PC-3 (cell line): Measurements from ENCODE around the gene CHRM5. TPM values are rescaled to one million over a fixed set of nuclear protein-coding genes. Genes with fewer than 3 reads are reported as not detected.

ENCODE experiments used
- ATAC-seq: fragments of 200-7000 bp; cut with Tn5 transposase; 2 replicates; pipeline ENCODE4 v1.9.1; 2020; ENCODE audit warnings: mild to moderate bottlenecking, moderate library complexity
- BruUV-seq: library from RNA; stranded (reverse); fragments of 400-500 nt; replicated peaks from 2 replicates; lab custom pipeline; 2021; lab: Mats Ljungman, UMichigan
- CTCF ChIA-PET: fragments of 300-600 bp; sonication (Branson Sonifier 250); formaldehyde crosslinking; loops from one replicate; lab custom pipeline; 2022; ENCODE audit warnings: antibody characterized with exemption; lab: Charles Lee
- POLR2A ChIA-PET: fragments of 300-600 bp; sonication (Branson Sonifier 250); formaldehyde crosslinking; loops from one replicate; lab custom pipeline; 2022; ENCODE audit warnings: antibody characterized with exemption; ENCODE audit not compliant: unreplicated experiment; lab: Charles Lee
- DNase-seq: peaks from one replicate; pipeline ENCODE4 v3.0.0-alpha.2; 2015
- H2AFZ ChIP-seq: fragments of 300-600 bp; sonication (generic); 2 replicates; pipeline ENCODE4 v1.6.0; 2016; ENCODE audit warnings: antibody characterized with exemption, low read length
- H3F3A ChIP-seq: fragments of 300-600 bp; sonication (generic); one replicate; pipeline ENCODE4 v1.6.0; 2017; ENCODE audit warnings: antibody characterized with exemption, low read length, control low read depth, mild to moderate bottlenecking; ENCODE audit not compliant: unreplicated experiment
- H3K27ac ChIP-seq: fragments of 300-600 bp; sonication (generic); 2 replicates; pipeline ENCODE4 v1.5.1; 2016; ENCODE audit warnings: mild to moderate bottlenecking, low read length
- H3K27me3 ChIP-seq: fragments of 300-600 bp; sonication (generic); 2 replicates; pipeline ENCODE4 v1.6.1; 2016; ENCODE audit warnings: low read length, mixed read lengths
- H3K36me3 ChIP-seq: fragments of 300-600 bp; sonication (generic); 2 replicates; pipeline ENCODE4 v1.6.1; 2016; ENCODE audit warnings: low read depth, mixed run types, low read length, mixed read lengths
- H3K4me1 ChIP-seq: fragments of 300-600 bp; sonication (generic); 2 replicates; pipeline ENCODE4 v1.5.1; 2016; ENCODE audit warnings: low read length; ENCODE audit not compliant: insufficient read depth
- H3K4me2 ChIP-seq: fragments of 300-600 bp; sonication (generic); 2 replicates; pipeline ENCODE4 v1.6.0; 2016; ENCODE audit warnings: low read length
- H3K4me3 ChIP-seq: fragments of 300-600 bp; sonication (generic); 2 replicates; pipeline ENCODE4 v1.5.1; 2016; ENCODE audit warnings: mild to moderate bottlenecking, low read length, mixed read lengths
- H3K79me2 ChIP-seq: fragments of 300-600 bp; sonication (generic); 2 replicates; pipeline ENCODE4 v1.6.1; 2017; ENCODE audit warnings: low read length, mixed read lengths
- H3K9ac ChIP-seq: fragments of 300-600 bp; sonication (generic); 2 replicates; pipeline ENCODE4 v1.6.0; 2016; ENCODE audit warnings: mild to moderate bottlenecking, low read length
- H3K9me2 ChIP-seq: fragments of 300-600 bp; sonication (generic); replicated peaks from 2 replicates; pipeline ENCODE4 v1.6.1; 2016; ENCODE audit warnings: mixed run types, low read length, mixed read lengths
- H3K9me3 ChIP-seq: fragments of 300-600 bp; sonication (generic); 2 replicates; pipeline ENCODE4 v1.6.1; 2016; ENCODE audit warnings: low read length, mixed read lengths
- H4K20me1 ChIP-seq: fragments of 300-600 bp; sonication (generic); 2 replicates; pipeline ENCODE4 v1.6.1; 2016; ENCODE audit warnings: low read length, mixed read lengths
- EZH2 ChIP-seq: fragments of 300-600 bp; sonication (generic); IDR thresholded peaks from one replicate; pipeline ENCODE4 v1.6.1; 2017; ENCODE audit warnings: antibody characterized with exemption, mild to moderate bottlenecking, low read length; ENCODE audit not compliant: unreplicated experiment
- EZH2phosphoT487 ChIP-seq: fragments of 300-600 bp; sonication (generic); IDR thresholded peaks from 2 replicates; pipeline ENCODE4 v1.6.1; 2018; ENCODE audit warnings: mild to moderate bottlenecking, antibody characterized with exemption, low read length, borderline replicate concordance
- intact Hi-C: fragments of 100-400 bp; cut with micrococcal nuclease; formaldehyde crosslinking; loops from 2 replicates; pipeline ENCODE4 v1.9.0; 2023
- total RNA-seq: library from RNA; depleted of rRNA; stranded (reverse); fragments of >200 nt; gene quantifications from 2 replicates; pipeline ENCODE4 v1.2.3, GENCODE V29; 2014
- TF ChIP-seq, protein P1 (sequence below): fragments of 300-600 bp; sonication (generic); conservative IDR thresholded peaks from 2 replicates; pipeline ENCODE4 v1.5.1; 2017; ENCODE audit warnings: antibody characterized with exemption, low read depth, mild to moderate bottlenecking, low read length

The CHRM5 gene
- total RNA-seq, 1 experiment from 2014 or later = 0.04 TPM

DNA sequence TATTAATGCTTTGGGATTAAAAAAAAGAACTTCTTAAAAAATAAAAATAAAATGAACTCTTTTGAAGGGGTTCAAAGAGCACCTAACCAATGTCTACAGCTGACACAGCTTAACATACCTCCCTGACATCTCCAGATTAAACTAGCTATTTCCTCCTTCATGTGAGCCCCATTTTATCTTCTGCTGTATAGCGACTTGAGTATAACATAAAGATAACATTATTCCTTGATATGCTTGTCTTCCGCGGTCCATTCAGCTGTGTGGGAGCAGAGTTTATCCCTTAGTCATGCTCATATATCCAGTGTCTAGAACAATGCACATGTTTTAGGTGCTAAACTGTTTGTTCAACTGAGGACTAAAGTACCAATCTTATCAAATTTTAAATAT, 7.8 kb upstream of the CHRM5 start:
- H3K4me2 ChIP-seq = no peak overlapping the region
- ChIA-PET POLR2A (no interaction called here), CTCF (no interaction called here)
- ATAC-seq (no peak), DNase-seq (no peak)
- H3K9ac ChIP-seq = no peak overlapping the region
- H3K4me1 ChIP-seq = peaks cover 14% of the 10 kb centered on the region
- H3K27me3 ChIP-seq = no peaks in the 10 kb centered on the region
- TF ChIP-seq, protein P1, sequence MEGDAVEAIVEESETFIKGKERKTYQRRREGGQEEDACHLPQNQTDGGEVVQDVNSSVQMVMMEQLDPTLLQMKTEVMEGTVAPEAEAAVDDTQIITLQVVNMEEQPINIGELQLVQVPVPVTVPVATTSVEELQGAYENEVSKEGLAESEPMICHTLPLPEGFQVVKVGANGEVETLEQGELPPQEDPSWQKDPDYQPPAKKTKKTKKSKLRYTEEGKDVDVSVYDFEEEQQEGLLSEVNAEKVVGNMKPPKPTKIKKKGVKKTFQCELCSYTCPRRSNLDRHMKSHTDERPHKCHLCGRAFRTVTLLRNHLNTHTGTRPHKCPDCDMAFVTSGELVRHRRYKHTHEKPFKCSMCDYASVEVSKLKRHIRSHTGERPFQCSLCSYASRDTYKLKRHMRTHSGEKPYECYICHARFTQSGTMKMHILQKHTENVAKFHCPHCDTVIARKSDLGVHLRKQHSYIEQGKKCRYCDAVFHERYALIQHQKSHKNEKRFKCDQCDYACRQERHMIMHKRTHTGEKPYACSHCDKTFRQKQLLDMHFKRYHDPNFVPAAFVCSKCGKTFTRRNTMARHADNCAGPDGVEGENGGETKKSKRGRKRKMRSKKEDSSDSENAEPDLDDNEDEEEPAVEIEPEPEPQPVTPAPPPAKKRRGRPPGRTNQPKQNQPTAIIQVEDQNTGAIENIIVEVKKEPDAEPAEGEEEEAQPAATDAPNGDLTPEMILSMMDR = no peak
- TF ChIP-seq EZH2 (no peak), EZH2phosphoT487 (no peak)
- no peaks in the 10 kb centered on the region for H3K79me2 ChIP-seq
- no peaks in the 10 kb centered on the region for H3K9me3 ChIP-seq
- no TSS peak for BruUV-seq
- no peaks in the 10 kb centered on the region for H3K36me3 ChIP-seq
- no peaks in the 10 kb centered on the region for H3F3A ChIP-seq
- H3K27ac ChIP-seq = no peak overlapping the region
- intact Hi-C loops = no loop called here
- H4K20me1 ChIP-seq = no peaks in the 10 kb centered on the region
- H3K4me3 ChIP-seq = no peak overlapping the region
- no peaks in the 10 kb centered on the region for H3K9me2 ChIP-seq
- no peak overlapping the region for H2AFZ ChIP-seq

- Histone ChIP-seq H3K27ac (no peak overlapping the region), H4K20me1 (no peaks in the 10 kb centered on the region), H3K4me2 (no peak overlapping the region), H2AFZ (no peak overlapping the region), H3K79me2 (no peaks in the 10 kb centered on the region), H3K4me3 (no peak overlapping the region), H3F3A (no peaks in the 10 kb centered on the region), H3K27me3 (no peaks in the 10 kb centered on the region), H3K9me3 (no peaks in the 10 kb centered on the region), H3K36me3 (no peaks in the 10 kb centered on the region), H3K9me2 (no peaks in the 10 kb centered on the region), H3K4me1 (peaks cover 17% of the 10 kb centered on the region), H3K9ac (no peak overlapping the region)
- intact Hi-C loops = loop anchor here (1.0 to 2.0 kb wide), 2 partner anchors 197 to 229 kb away; no protein-coding TSS in a partner anchor
- ATAC-seq (peak; percentile 80), DNase-seq (peak; percentile 68)
- POLR2A ChIA-PET = no interaction called here
- CTCF ChIA-PET = interaction anchor here (0.5 to 0.8 kb wide), 3 partner anchors 202 to 230 kb away, joined by 3 to 4 read pairs (median 3); no protein-coding TSS in a partner anchor
- TF ChIP-seq, protein P1 = peak; percentile 93
- no peak for TF ChIP-seq EZH2phosphoT487
- BruUV-seq = no TSS peak
Measured at GRCh38 chr15:33963831-33964664, 4.2 kb upstream of the CHRM5 start.

GRCh38 chr15:33964665-33965040, 3.6 kb upstream of the CHRM5 start:
- no peak for TF ChIP-seq EZH2
- no peak for TF ChIP-seq EZH2phosphoT487
- TF ChIP-seq, protein P1 = no peak
- peak overlapping the region; percentile 33; the same call in 1 of the 2 replicates for H3K4me2 ChIP-seq
- POLR2A ChIA-PET = no interaction called here
- H3K27ac ChIP-seq = no peak overlapping the region
- H3K36me3 ChIP-seq = no peaks in the 10 kb centered on the region
- no peaks in the 10 kb centered on the region for H3K9me2 ChIP-seq
- no peaks in the 10 kb centered on the region for H3K27me3 ChIP-seq
- H3K9me3 ChIP-seq = no peaks in the 10 kb centered on the region
- no peak overlapping the region for H2AFZ ChIP-seq
- intact Hi-C loops = loop anchor here (1.0 to 5.0 kb wide), 4 partner anchors 102 to 229 kb away; no protein-coding TSS in a partner anchor
- H3K4me3 ChIP-seq = no peak overlapping the region
- peaks cover 17% of the 10 kb centered on the region for H3K4me1 ChIP-seq
- peak; percentile 59 for ATAC-seq
- H3K79me2 ChIP-seq = no peaks in the 10 kb centered on the region
- CTCF ChIA-PET = interaction anchor here (0.7 kb wide), 1 partner anchor 229 kb away, joined by 4 read pairs; no protein-coding TSS in a partner anchor
- H3F3A ChIP-seq = no peaks in the 10 kb centered on the region
- BruUV-seq = no TSS peak
- no peaks in the 10 kb centered on the region for H4K20me1 ChIP-seq
- DNase-seq = no peak
- no peak overlapping the region for H3K9ac ChIP-seq
